ENCODE results near the gene TMSB10.
"Not testable (repeated sequence)": the region's sequence is repeated elsewhere in the genome, so short reads cannot be mapped to it uniquely, and the experiment has no call there.

Gene TMSB10

GRCh38 chr2:84862006-84862405 lies 43.5 kb upstream of the TMSB10 start:
- TF ChIP-seq, protein P1, sequence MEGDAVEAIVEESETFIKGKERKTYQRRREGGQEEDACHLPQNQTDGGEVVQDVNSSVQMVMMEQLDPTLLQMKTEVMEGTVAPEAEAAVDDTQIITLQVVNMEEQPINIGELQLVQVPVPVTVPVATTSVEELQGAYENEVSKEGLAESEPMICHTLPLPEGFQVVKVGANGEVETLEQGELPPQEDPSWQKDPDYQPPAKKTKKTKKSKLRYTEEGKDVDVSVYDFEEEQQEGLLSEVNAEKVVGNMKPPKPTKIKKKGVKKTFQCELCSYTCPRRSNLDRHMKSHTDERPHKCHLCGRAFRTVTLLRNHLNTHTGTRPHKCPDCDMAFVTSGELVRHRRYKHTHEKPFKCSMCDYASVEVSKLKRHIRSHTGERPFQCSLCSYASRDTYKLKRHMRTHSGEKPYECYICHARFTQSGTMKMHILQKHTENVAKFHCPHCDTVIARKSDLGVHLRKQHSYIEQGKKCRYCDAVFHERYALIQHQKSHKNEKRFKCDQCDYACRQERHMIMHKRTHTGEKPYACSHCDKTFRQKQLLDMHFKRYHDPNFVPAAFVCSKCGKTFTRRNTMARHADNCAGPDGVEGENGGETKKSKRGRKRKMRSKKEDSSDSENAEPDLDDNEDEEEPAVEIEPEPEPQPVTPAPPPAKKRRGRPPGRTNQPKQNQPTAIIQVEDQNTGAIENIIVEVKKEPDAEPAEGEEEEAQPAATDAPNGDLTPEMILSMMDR (IDR thresholded peaks at IDR 0.05; ENCODE audit: low read depth, low read length), result no peak
- no peak overlapping the region for H3K4me3 ChIP-seq (ENCODE audit: low read depth, low read length)

- TF ChIP-seq, protein P1 (IDR thresholded peaks at IDR 0.05; ENCODE audit: low read depth, low read length), result no peak
- no peak overlapping the region for H3K4me3 ChIP-seq (ENCODE audit: low read depth, low read length)
These were observed 40.2 kb upstream of the TMSB10 start for GRCh38 chr2:84865181-84865783.

DNA sequence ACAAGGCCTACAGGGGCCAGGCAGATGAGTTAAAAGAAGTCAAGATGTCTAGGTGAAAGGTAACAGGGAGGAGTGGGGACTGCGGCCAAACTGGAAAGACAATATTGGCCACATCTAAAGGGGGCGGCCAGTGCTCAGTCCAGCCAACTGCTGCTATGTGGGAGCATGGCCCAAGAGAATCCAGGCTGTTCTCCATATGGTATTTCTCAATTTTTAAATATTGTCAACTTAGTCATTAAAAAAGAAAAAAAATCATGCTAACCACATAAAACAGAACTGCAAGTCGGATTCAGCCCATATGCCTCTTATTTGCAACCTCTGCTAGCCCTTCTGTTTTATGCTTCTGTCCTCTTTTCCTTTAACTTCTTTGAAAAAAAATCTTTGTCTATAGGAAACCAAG lies 39.3 kb upstream of the TMSB10 start:
- no peak overlapping the region for H3K4me3 ChIP-seq (ENCODE audit: low read depth, low read length)
- TF ChIP-seq, protein P1 (IDR thresholded peaks at IDR 0.05; ENCODE audit: low read depth, low read length), result no peak

- not testable (repeated sequence) for H3K4me3 ChIP-seq (ENCODE audit: low read depth, low read length)
These were observed 37.1 kb upstream of the TMSB10 start for GRCh38 chr2:84868327-84868726.

DNA sequence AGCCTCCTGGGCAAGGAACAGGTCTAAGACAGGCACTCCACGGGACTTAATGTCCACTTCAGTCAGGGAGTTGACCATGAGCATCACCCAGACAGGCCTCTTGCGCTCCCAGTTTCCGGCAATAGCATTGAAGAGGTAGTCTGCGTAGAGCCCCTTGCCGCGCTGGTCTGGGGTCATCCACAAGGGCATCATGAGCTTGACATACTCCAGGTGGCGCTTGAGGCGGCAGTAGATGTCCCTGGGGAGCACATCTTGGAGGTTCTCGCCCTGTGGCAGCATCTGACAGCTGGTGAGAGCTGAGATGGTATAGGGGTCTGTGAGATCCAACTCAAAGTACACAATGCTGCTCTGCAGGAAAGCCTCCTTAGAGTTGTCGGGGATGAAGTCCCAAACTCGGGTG lies 35.1 kb upstream of the TMSB10 start:
- H3K4me3 ChIP-seq (ENCODE audit: low read depth, low read length), result no peak overlapping the region
- TF ChIP-seq, protein P1 (IDR thresholded peaks at IDR 0.05; ENCODE audit: low read depth, low read length), result no peak

GRCh38 chr2:84872691-84873090 lies 32.8 kb upstream of the TMSB10 start:
- not testable (repeated sequence) for H3K4me3 ChIP-seq (ENCODE audit: low read depth, low read length)

- TF ChIP-seq, protein P1 (IDR thresholded peaks at IDR 0.05; ENCODE audit: low read depth, low read length), result no peak
- no peak overlapping the region for H3K4me3 ChIP-seq (ENCODE audit: low read depth, low read length)
These were observed 32.1 kb upstream of the TMSB10 start for GRCh38 chr2:84873350-84873749.

DNA sequence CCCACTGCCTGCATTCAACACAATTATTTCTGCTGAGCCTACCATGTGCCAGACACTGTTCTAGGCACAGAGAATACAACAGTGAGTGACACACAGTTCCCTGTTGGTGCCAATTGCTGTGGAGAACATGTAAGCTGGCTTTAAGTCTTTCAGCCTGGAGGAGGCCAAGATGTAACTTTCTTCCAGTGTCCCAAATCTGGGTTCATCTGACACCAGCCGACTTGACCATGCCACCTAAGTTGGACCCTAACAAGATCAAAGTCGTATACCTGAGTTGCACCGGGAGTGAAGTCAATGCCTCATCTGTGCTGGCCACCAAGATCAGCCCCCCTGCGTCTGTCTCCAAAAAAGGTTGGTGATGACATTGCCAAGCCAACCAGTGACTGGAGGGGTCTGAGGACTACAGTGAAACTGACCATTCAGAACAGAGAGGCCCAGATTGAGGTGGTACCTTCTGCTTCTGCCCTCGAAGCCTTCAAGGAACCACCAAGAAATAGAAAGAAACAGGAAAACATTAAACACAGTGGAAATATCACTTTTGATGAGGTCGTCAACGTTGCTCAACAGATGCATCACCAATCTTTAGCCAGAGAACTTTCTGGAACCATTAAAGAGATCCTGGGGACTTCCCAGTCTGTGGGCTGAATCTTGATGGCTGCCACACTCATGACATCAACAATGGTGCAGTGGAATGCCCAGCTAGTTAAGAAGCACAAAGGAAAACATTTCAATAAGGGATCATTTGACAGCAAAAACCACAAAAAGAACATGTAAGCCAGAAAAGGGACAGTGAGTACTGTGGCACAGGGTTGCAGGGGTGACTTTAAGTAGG lies 30.9 kb upstream of the TMSB10 start:
- TF ChIP-seq, protein P1 (IDR thresholded peaks at IDR 0.05; ENCODE audit: low read depth, low read length), result no peak
- H3K4me3 ChIP-seq (ENCODE audit: low read depth, low read length), result no peak overlapping the region
